Measurements from ENCODE around the gene LPO. TPM values are rescaled to one million over a fixed set of nuclear protein-coding genes. Genes with fewer than 3 reads are reported as not detected.

The LPO gene
- total and polyA plus RNA-seq, 9 of the 15 experiments (the other 6 are each of a cell fraction or from before 2014, with no cell fraction given): 0.07 to 0.11 TPM; not detected in 7

- 14% methylated on average over 1 of the region's 1 CpG for WGBS (ENCODE audit: insufficient coverage, low coverage, missing lambda C conversion rate)
- TF ChIP-seq SLC30A9 (CRISPR knock-in tag; IDR thresholded peaks at IDR 0.05) (no peak), JUNB (CRISPR knock-in tag; conservative IDR thresholded peaks at IDR 0.05) (peak; percentile 52; the same call in 1 of the 2 replicates), VEZF1 (CRISPR knock-in tag; IDR thresholded peaks at IDR 0.05) (peak; percentile 36; the same call in 1 of the 2 replicates), SMARCA4 (IDR thresholded peaks at IDR 0.05) (peak; percentile 74), PBX2 (CRISPR knock-in tag; IDR thresholded peaks at IDR 0.05; ENCODE audit: low read depth) (peak; percentile 75; the same call in 1 of the 2 replicates), PBX2 (tag; conservative IDR thresholded peaks at IDR 0.05; ENCODE audit: low read depth) (peak; percentile 77), IRF9 (tag; IDR thresholded peaks at IDR 0.05) (no peak), JUN (IDR thresholded peaks at IDR 0.05; ENCODE audit: borderline replicate concordance, low read depth, low read length) (peak; percentile 87), JUN (CRISPR knock-in tag; IDR thresholded peaks at IDR 0.05; ENCODE audit: borderline replicate concordance) (no peak), ZNF316 (IDR thresholded peaks at IDR 0.05) (peak; percentile 17; the same call in 1 of the 2 replicates), FOSL1 (tag; conservative IDR thresholded peaks at IDR 0.05) (peak; percentile 94), NFE2 (IDR thresholded peaks at IDR 0.05; ENCODE audit: low read depth) (peak; percentile 60), TEAD4 (IDR thresholded peaks at IDR 0.05; ENCODE audit: low read length) (peak; percentile 45; the same call in 1 of the 2 replicates), TEAD4 (CRISPR knock-in tag; IDR thresholded peaks at IDR 0.05; ENCODE audit: borderline replicate concordance) (no peak), ZNF449 (CRISPR knock-in tag; IDR thresholded peaks at IDR 0.05) (no peak), SMARCE1 (IDR thresholded peaks at IDR 0.05) (peak; percentile 72; the same call in 1 of the 2 replicates), RAD21 (CRISPR knock-in tag; conservative IDR thresholded peaks at IDR 0.05 in 1 of 2, IDR thresholded peaks at IDR 0.05 in 1 of 2) (no peak)
Observed at GRCh38 chr17:58224315-58224714, 14.1 kb upstream of the LPO start.

More at GRCh38 chr17:58224315-58224714, 14.1 kb upstream of the LPO start:
- Histone ChIP-seq H4K20me1 (replicated peaks; ENCODE audit: control insufficient read depth, insufficient read depth, low read length) (no peaks in the 10 kb centered on the region), H3K79me2 (ENCODE audit: control insufficient read depth, insufficient read depth, low read length) (no peaks in the 10 kb centered on the region), H3K9me3 (replicated peaks; ENCODE audit: control insufficient read depth, insufficient read depth, low read depth, low read length) (no peaks in the 10 kb centered on the region), H3K9ac (ENCODE audit: insufficient read depth in 1 of 2, low read depth in 2 of 2, low read length in 2 of 2) (no peak overlapping the region), H3K4me1 (replicated peaks in 1 of 2; ENCODE audit: control insufficient read depth in 2 of 2, insufficient read depth in 2 of 2, low read length in 2 of 2) (peaks cover 1 to 16% of the 10 kb centered on the region in 2 experiments), H3K36me3 (ENCODE audit: control insufficient read depth, insufficient read depth, low read length) (no peaks in the 10 kb centered on the region), H2AFZ (ENCODE audit: low read depth, low read length) (peak overlapping the region; percentile 59), H3K27ac (ENCODE audit: extremely low read depth, low read depth, low read length) (0 out of 3 replicates have a peak overlapping the region, but pooled peaks have one; percentile 23), H3K4me3 (no peak overlapping the region), H3K4me2 (ENCODE audit: insufficient read depth, low read length) (no peak overlapping the region), H3K9me1 (ENCODE audit: control insufficient read depth, insufficient read depth, low read length) (no peaks in the 10 kb centered on the region), H3K27me3 (ENCODE audit: control insufficient read depth in 2 of 2, insufficient read depth in 2 of 2, low read length in 2 of 2) (no peaks in the 10 kb centered on the region)
- in situ Hi-C loops (cut with MboI) (no loop called here), intact Hi-C loops (cut with micrococcal nuclease) (no loop called here)
- no TSS peak for BruUV-seq (replicated peaks)
- peak; percentile 33; the same call in 1 of the 3 replicates for ATAC-seq
- POLR2A ChIA-PET: interaction anchor here (1.1 kb wide), 1 partner anchor 13 kb away, joined by 3 read pairs; no protein-coding TSS in a partner anchor
- peak in 2 of 4 experiments; percentile 41 to 49 for DNase-seq (ENCODE audit: extremely low read depth in 1 of 4, low spot score in 3 of 4)
- FAIRE-seq: no peak
- CTCF ChIA-PET (ENCODE audit: low intra/inter-chr PET ratio): no interaction called here

Measured in K562 (cell line).